HCT116 (cell line): ENCODE data around the gene SNCA. TPM values are rescaled to one million over a fixed set of nuclear protein-coding genes. Genes with fewer than 3 reads are reported as not detected.

Experiments
- ATAC-seq: fragments of 200-7000 bp; cut with Tn5 transposase; 2 replicates; pipeline ENCODE4 v1.9.1; 2020; ENCODE audit warnings: mild to moderate bottlenecking, moderate library complexity
- BruUV-seq: library from RNA; stranded (reverse); fragments of 400-500 nt; replicated peaks from 2 replicates; lab custom pipeline; 2021; lab: Mats Ljungman, UMichigan
- CTCF ChIA-PET: fragments of 300-600 bp; sonication (Branson Sonifier 250); formaldehyde crosslinking; loops from one replicate; lab custom pipeline; 2021; ENCODE audit warnings: antibody characterized with exemption; lab: Charles Lee
- POLR2A ChIA-PET: fragments of 300-600, 350-600 bp; sonication (Branson Sonifier 250); formaldehyde crosslinking; loops from one replicate; lab custom pipeline; 2021; ENCODE audit warnings: antibody characterized with exemption; lab: Charles Lee
- RAD21 ChIA-PET, 2 experiments: fragments of 300-600 bp; sonication (Branson Sonifier 250); formaldehyde crosslinking; loops; one replicate each; lab custom pipeline; 2023; ENCODE audit warnings: low total read pairs in 2 of 2; ENCODE audit not compliant: uncharacterized antibody in 2 of 2, unreplicated experiment in 2 of 2, low non-redundant PET in 1 of 2; lab: Charles Lee
- DNase-seq: peaks from one replicate; pipeline ENCODE4 v3.0.0-alpha.2; 2010; ENCODE audit warnings: low read depth, low spot score
- H2AFZ ChIP-seq: fragments of 200-600 bp; shearing (Covaris generic), sonication (generic); 2 replicates; pipeline ENCODE4 v1.6.1; 2017; ENCODE audit warnings: low read depth, mixed run types, mixed read lengths, antibody characterized with exemption, low read length; ENCODE audit not compliant: poor library complexity, severe bottlenecking
- H3K27ac ChIP-seq: 2 replicates; pipeline ENCODE4 v1.5.1; 2012; ENCODE audit warnings: low read depth, low read length
- H3K27me3 ChIP-seq: fragments of 200-600 bp; sonication (generic); 2 replicates; pipeline ENCODE4 v1.6.1; 2016; ENCODE audit warnings: mixed run types, low read length, mixed read lengths; ENCODE audit not compliant: insufficient read depth
- H3K36me3 ChIP-seq, 2 experiments: fragments of 200-500 bp in 1 of 2; fragments of 200-600 bp in 1 of 2; sonication (Bioruptor generic) in 1 of 2; sonication (generic) in 1 of 2; 2 replicates each; pipeline versions ENCODE4 v1.5.1 to v1.6.1; 2014 to 2016; ENCODE audit warnings: low read length in 2 of 2, inconsistent platforms in 1 of 2, mixed read lengths in 1 of 2, mixed run types in 1 of 2; ENCODE audit not compliant: insufficient read depth in 2 of 2, control insufficient read depth in 1 of 2
- H3K4me1 ChIP-seq, 2 experiments: fragments of 200-600 bp in 1 of 2; sonication (generic) in 1 of 2; 2 replicates each; pipeline versions ENCODE4 v1.5.1 to v1.6.1; 2012 to 2017; ENCODE audit warnings: low read length in 2 of 2, inconsistent platforms in 1 of 2, mild to moderate bottlenecking in 1 of 2, mixed read lengths in 1 of 2, mixed run types in 1 of 2, moderate library complexity in 1 of 2; ENCODE audit not compliant: insufficient read depth in 2 of 2, control insufficient read depth in 1 of 2
- H3K4me2 ChIP-seq: fragments of 200-600 bp; sonication (generic); 2 replicates; pipeline ENCODE4 v1.6.1; 2017; ENCODE audit warnings: mixed run types, low read length, mixed read lengths
- H3K4me3 ChIP-seq, 2 experiments: fragments of 200-600 bp in 1 of 2; sonication (generic) in 1 of 2; replicated peaks in 1 of 2; 2 replicates each; pipeline ENCODE4 v1.5.1; 2011 to 2016; ENCODE audit warnings: low read length in 2 of 2, control low read depth in 1 of 2, low read depth in 1 of 2, mild to moderate bottlenecking in 1 of 2, mixed read lengths in 1 of 2, mixed run types in 1 of 2
- H3K79me2 ChIP-seq: fragments of 200-600 bp; sonication (generic); 2 replicates; pipeline ENCODE4 v1.6.1; 2017; ENCODE audit warnings: mild to moderate bottlenecking, mixed run types, low read length, moderate library complexity, mixed read lengths; ENCODE audit not compliant: insufficient read depth
- H3K9ac ChIP-seq: fragments of 200-600 bp; sonication (generic); 2 replicates; pipeline ENCODE4 v1.6.1; 2016; ENCODE audit warnings: low read length, mixed read lengths
- H3K9me2 ChIP-seq: fragments of 200-600 bp; sonication (generic), shearing (Covaris generic); 2 replicates; pipeline ENCODE4 v1.6.1; 2017; ENCODE audit warnings: mixed run types, mild to moderate bottlenecking, moderate library complexity; ENCODE audit not compliant: insufficient read depth
- H3K9me3 ChIP-seq, 2 experiments: fragments of 200-500 bp in 1 of 2; fragments of 200-600 bp in 1 of 2; sonication (Bioruptor generic) in 1 of 2; sonication (generic) in 1 of 2; 2 replicates each; pipeline ENCODE4 v1.6.1; 2014 to 2017; ENCODE audit warnings: low read length in 2 of 2, mixed read lengths in 2 of 2, inconsistent platforms in 1 of 2, low read depth in 1 of 2, mild to moderate bottlenecking in 1 of 2, mixed run types in 1 of 2, moderate library complexity in 1 of 2; ENCODE audit not compliant: control insufficient read depth in 1 of 2, insufficient read depth in 1 of 2
- H4K20me1 ChIP-seq: fragments of 200-600 bp; sonication (generic), shearing (Covaris generic); 2 replicates; pipeline ENCODE4 v1.6.1; 2017; ENCODE audit warnings: mixed run types, mild to moderate bottlenecking, moderate library complexity; ENCODE audit not compliant: insufficient read depth
- ATF3 ChIP-seq: IDR thresholded peaks from 2 replicates; pipeline ENCODE4 v1.6.1; 2012
- CBX3 ChIP-seq: IDR thresholded peaks from 2 replicates; pipeline ENCODE4 v1.6.1; 2012; ENCODE audit warnings: low read depth
- EZH2phosphoT487 ChIP-seq: fragments of 200-600 bp; IDR thresholded peaks from 2 replicates; pipeline ENCODE4 v1.6.1; 2018; ENCODE audit warnings: antibody characterized with exemption, borderline replicate concordance
- FOSL1 ChIP-seq: IDR thresholded peaks from 2 replicates; pipeline ENCODE4 v1.6.1; 2012; ENCODE audit warnings: low read depth
- POLR2A ChIP-seq: IDR thresholded peaks from 2 replicates; pipeline ENCODE4 v1.7.0; 2011; ENCODE audit warnings: borderline replicate concordance; ENCODE audit not compliant: insufficient read depth, insufficient read length; ENCODE audit errors: extremely low read depth
- RAD21 ChIP-seq: IDR thresholded peaks from 2 replicates; pipeline ENCODE4 v1.6.1; 2012; ENCODE audit warnings: low read depth, mild to moderate bottlenecking
- SIN3A ChIP-seq: IDR thresholded peaks from 2 replicates; pipeline ENCODE4 v1.6.1; 2012; ENCODE audit warnings: low read depth
- SP1 ChIP-seq: IDR thresholded peaks from 2 replicates; pipeline ENCODE4 v1.6.1; 2012; ENCODE audit warnings: low read depth
- SRF ChIP-seq: IDR thresholded peaks from 2 replicates; pipeline ENCODE4 v1.6.1; 2012; ENCODE audit warnings: low read depth
- TCF7L2 ChIP-seq: IDR thresholded peaks from 2 replicates; pipeline ENCODE4 v1.7.0; 2011; ENCODE audit warnings: borderline replicate concordance, inconsistent platforms; ENCODE audit not compliant: insufficient read depth, insufficient read length; ENCODE audit errors: extremely low read depth
- YY1 ChIP-seq: IDR thresholded peaks from 2 replicates; pipeline ENCODE4 v1.6.1; 2011; ENCODE audit warnings: low read length, low read depth, moderate library complexity, mild to moderate bottlenecking; ENCODE audit not compliant: insufficient replicate concordance; ENCODE audit errors: extremely low read depth
- intact Hi-C: fragments of 100-400 bp; cut with micrococcal nuclease; formaldehyde crosslinking; loops from 2 replicates; pipeline ENCODE4 v1.10.0; 2022
- total RNA-seq: library from RNA; stranded (reverse); gene quantifications from one replicate; pipeline ENCODE4 v1.2.1, GENCODE V29; 2021; ENCODE audit not compliant: unreplicated experiment
- TF ChIP-seq, protein P1 (sequence below), 3 experiments: fragments of 200-600 bp in 1 of 3; sonication (generic) in 1 of 3; IDR thresholded peaks in 2 of 3; conservative IDR thresholded peaks in 1 of 3; 2 replicates each; pipeline ENCODE4 v1.5.1; 2012 to 2017; ENCODE audit warnings: low read depth in 2 of 3, low read length in 2 of 3, antibody characterized with exemption in 1 of 3, borderline replicate concordance in 1 of 3, control low read depth in 1 of 3, mild to moderate bottlenecking in 1 of 3, mixed read lengths in 1 of 3, mixed run types in 1 of 3, moderate library complexity in 1 of 3; ENCODE audit not compliant: insufficient read depth in 1 of 3
- TF ChIP-seq, protein P2 (sequence below): IDR thresholded peaks from 2 replicates; pipeline ENCODE4 v1.6.1; 2012; ENCODE audit warnings: low read depth

Gene SNCA
- total RNA-seq, 1 experiment from 2014 or later: 1.0 TPM

GRCh38 chr4:89799071-89799470 lies 37.9 kb downstream of the SNCA start:
- intact Hi-C loops: no loop called here
- ChIA-PET CTCF (no interaction called here), RAD21 (no interaction called here), POLR2A (no interaction called here)
- Histone ChIP-seq H3K79me2 (no peaks in the 10 kb centered on the region), H3K9ac (no peak overlapping the region), H3K4me1 (no peaks in the 10 kb centered on the region), H3K9me2 (no peaks in the 10 kb centered on the region), H3K27ac (no peak overlapping the region), H3K27me3 (no peaks in the 10 kb centered on the region), H3K4me2 (no peak overlapping the region), H2AFZ (no peak overlapping the region), H3K9me3 (no peaks in the 10 kb centered on the region), H3K4me3 (no peak overlapping the region), H4K20me1 (no peaks in the 10 kb centered on the region), H3K36me3 (no peaks in the 10 kb centered on the region)
- no peak for DNase-seq
- TF ChIP-seq EZH2phosphoT487 (no peak), SIN3A (no peak), RAD21 (no peak), FOSL1 (no peak), SRF (no peak), SP1 (no peak), ATF3 (no peak), TCF7L2 (no peak)
- TF ChIP-seq, protein P1, sequence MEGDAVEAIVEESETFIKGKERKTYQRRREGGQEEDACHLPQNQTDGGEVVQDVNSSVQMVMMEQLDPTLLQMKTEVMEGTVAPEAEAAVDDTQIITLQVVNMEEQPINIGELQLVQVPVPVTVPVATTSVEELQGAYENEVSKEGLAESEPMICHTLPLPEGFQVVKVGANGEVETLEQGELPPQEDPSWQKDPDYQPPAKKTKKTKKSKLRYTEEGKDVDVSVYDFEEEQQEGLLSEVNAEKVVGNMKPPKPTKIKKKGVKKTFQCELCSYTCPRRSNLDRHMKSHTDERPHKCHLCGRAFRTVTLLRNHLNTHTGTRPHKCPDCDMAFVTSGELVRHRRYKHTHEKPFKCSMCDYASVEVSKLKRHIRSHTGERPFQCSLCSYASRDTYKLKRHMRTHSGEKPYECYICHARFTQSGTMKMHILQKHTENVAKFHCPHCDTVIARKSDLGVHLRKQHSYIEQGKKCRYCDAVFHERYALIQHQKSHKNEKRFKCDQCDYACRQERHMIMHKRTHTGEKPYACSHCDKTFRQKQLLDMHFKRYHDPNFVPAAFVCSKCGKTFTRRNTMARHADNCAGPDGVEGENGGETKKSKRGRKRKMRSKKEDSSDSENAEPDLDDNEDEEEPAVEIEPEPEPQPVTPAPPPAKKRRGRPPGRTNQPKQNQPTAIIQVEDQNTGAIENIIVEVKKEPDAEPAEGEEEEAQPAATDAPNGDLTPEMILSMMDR (IDR thresholded peaks at IDR 0.05 in 2 of 3, conservative IDR thresholded peaks at IDR 0.05 in 1 of 3; ENCODE audit: borderline replicate concordance in 1 of 3, insufficient read depth in 1 of 3, low read depth in 2 of 3, low read length in 2 of 3): no peak
- no TSS peak for BruUV-seq
- ATAC-seq: no peak

- H4K20me1 ChIP-seq: no peaks in the 10 kb centered on the region
- BruUV-seq: no TSS peak
- no peak overlapping the region for H3K27ac ChIP-seq
- H3K9me3 ChIP-seq: no peaks in the 10 kb centered on the region
- no peaks in the 10 kb centered on the region for H3K27me3 ChIP-seq
- no peak overlapping the region for H3K4me2 ChIP-seq
- H3K36me3 ChIP-seq: no peaks in the 10 kb centered on the region
- DNase-seq (no peak), ATAC-seq (no peak)
- no peak overlapping the region for H3K9ac ChIP-seq
- H3K4me1 ChIP-seq: no peaks in the 10 kb centered on the region
- no peak for TF ChIP-seq SIN3A
- TF ChIP-seq, protein P2, sequence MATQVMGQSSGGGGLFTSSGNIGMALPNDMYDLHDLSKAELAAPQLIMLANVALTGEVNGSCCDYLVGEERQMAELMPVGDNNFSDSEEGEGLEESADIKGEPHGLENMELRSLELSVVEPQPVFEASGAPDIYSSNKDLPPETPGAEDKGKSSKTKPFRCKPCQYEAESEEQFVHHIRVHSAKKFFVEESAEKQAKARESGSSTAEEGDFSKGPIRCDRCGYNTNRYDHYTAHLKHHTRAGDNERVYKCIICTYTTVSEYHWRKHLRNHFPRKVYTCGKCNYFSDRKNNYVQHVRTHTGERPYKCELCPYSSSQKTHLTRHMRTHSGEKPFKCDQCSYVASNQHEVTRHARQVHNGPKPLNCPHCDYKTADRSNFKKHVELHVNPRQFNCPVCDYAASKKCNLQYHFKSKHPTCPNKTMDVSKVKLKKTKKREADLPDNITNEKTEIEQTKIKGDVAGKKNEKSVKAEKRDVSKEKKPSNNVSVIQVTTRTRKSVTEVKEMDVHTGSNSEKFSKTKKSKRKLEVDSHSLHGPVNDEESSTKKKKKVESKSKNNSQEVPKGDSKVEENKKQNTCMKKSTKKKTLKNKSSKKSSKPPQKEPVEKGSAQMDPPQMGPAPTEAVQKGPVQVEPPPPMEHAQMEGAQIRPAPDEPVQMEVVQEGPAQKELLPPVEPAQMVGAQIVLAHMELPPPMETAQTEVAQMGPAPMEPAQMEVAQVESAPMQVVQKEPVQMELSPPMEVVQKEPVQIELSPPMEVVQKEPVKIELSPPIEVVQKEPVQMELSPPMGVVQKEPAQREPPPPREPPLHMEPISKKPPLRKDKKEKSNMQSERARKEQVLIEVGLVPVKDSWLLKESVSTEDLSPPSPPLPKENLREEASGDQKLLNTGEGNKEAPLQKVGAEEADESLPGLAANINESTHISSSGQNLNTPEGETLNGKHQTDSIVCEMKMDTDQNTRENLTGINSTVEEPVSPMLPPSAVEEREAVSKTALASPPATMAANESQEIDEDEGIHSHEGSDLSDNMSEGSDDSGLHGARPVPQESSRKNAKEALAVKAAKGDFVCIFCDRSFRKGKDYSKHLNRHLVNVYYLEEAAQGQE: no peak
- TF ChIP-seq POLR2A: no peak
- no peak for TF ChIP-seq CBX3
- TF ChIP-seq FOSL1: no peak
- no peak for TF ChIP-seq YY1
- TF ChIP-seq SRF: no peak
- ChIA-PET CTCF (no interaction called here), POLR2A (no interaction called here), RAD21 (no interaction called here)
- no peaks in the 10 kb centered on the region for H3K79me2 ChIP-seq
- no peak overlapping the region for H3K4me3 ChIP-seq
- no peak overlapping the region for H2AFZ ChIP-seq
- no peaks in the 10 kb centered on the region for H3K9me2 ChIP-seq
- intact Hi-C loops: no loop called here
Observed at GRCh38 chr4:89797117-89797516, 39.8 kb downstream of the SNCA start.
